DMS53 treated with DMSO at 0.1 percent for 48 hours (cell line): ENCODE data around the gene SETBP1.
A peak's percentile ranks its signal among the peaks of the same experiment; 100 is the strongest.

ENCODE experiments used
- DNase-seq: peaks from one replicate; lab custom pipeline; 2025; ENCODE audit not compliant: unreplicated experiment; lab: John Stamatoyannopoulos, UW

SETBP1 gene

DNA sequence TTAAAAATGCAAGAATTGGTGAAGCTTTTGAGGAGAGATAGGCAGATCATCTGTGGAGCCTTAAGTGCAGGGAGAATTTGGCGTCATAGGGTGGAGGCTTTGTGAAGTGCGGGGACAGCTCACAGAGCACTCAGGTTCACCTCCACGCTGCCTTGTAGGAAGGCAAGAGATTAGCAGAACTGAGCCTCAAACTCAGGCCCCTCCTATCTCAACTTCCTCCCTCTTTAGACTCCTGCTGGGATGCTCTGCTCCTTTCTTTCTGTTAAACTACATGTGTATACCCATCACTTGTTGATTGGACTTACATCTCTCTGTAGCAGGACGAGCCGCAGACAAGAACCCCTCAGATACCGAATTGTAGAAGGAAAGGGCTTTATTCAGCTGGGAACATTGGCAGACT lies 422.2 kb downstream of the SETBP1 start:
- DNase-seq, result no peak

DNA sequence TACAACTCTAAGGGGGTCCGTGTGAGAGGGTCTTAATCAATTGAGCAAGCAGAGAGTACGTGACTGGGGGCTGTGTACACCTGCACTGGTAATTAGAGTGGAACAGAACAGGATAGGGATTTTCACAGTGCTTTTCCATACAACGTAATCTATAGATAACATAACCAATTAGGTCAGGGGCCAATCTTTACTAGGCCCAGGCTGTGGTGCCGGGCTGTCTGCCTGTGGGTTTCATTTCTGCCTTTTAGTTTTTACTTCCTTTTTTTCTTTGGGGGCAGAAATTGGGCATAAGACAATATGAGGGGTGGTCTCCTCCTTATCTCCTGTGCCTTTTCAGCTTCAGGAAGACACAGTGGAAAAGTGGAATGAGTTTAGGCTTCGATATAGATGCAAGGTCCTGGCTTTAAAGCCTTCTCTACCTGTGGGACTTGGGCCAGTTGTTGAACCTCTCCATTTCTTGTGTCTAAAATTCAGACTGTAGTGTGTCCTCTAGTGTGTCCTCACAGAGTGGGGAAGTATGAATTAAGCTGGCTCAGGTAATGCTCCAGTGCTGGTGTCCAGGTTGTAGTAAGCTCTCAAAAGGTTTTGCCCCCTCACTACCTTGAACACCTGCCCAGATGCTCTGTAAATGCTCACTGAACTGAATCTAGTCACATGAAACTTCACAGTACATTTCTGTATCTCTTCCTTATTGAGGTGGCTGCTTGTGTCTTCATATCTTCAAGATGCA lies 422.8 kb downstream of the SETBP1 start:
- DNase-seq, result no peak

DNA sequence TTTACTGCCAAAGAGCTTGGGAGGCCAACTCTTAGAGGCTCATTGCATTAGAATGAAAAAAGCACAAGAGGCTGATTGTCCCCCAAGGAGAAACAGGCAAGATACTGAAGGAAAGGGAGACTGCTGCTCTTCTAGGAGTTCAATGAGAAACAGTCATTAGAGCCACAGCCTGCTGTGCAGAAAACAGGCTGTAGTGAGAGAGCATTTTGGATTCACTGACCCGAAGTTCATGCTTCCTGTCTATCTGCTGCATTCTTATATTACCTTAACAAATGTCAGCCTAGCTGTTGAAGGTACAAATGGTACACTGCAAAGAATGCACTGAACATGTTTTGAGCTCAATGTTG lies 423.3 kb downstream of the SETBP1 start:
- DNase-seq, result no peak

DNA sequence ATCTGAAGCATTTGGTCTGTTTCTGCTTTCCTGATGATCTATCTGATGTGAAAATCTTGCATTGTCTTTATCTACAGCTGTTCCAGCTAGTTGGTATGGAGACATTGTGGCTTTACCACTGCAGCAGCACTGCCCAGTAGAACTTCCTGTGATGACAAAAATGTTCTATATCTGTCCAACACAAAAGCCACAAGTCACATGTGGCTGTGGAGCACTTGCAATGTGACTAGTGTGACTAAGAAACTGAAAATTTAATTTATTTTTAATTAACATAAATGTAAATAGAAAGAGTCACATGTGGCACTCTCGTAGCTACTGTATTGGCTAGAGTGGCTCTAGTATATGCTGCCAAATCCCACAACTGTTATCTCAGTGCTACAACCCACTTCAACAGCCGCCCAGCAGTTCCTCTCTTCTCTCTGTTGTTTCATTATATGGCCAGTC lies 425.7 kb downstream of the SETBP1 start:
- DNase-seq, result no peak

DNA sequence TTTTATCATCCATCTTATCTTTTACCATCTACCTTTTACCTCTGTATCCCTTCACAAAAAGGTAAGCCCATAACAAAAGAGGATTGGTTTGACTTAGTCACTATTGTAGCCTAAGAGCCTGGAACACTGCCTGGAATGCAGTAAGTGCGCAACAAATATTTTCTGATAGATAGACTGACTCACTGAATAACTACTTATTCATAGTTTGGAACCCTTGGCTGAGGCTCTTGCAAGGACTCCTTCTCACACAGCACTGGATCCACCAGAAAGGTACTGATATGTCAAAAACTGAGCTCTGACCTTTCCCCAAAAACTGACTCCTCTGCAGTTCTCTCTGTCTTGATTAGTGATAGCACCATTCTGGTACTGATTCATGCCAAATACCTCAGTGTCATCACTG lies 426.7 kb downstream of the SETBP1 start:
- DNase-seq, result no peak

DNA sequence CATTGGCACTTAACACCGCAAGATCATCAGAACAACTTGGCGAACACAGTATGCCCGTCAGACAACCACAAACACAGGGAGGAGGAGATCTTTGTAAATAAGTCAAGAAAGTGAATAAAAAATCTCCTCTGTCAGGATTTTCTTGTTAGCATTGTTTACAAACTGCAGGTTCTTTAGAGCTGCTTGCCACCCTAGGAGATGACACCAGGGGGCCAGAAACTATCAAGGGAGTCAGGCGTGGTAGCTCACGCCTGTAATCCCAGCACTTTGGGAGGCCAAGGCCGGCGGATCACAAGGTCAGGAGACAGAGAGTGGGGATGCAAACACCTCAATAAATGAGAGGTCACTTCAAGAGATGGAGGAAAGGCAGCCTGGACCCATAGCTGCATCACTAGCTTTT lies 428.1 kb downstream of the SETBP1 start:
- DNase-seq, result no peak

DNA sequence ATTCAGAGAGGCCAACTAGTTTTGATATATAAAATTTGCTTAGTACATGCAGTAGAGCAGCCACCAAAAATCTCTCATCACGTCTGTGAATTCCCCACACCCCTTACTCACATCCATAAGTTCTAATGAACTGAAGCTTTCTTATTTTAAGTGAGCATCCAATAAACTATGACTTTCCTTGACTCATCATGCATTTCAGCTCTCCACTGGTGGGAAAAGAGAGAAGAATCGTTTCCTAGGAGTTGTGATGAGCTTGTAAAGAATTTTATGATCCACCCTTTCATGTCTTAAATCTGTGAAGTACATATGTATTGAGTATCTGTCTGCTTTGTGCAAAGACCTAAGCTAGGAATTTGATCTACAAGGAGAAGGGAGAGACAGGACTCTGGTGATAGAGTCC lies 428.6 kb downstream of the SETBP1 start:
- DNase-seq, result no peak

DNA sequence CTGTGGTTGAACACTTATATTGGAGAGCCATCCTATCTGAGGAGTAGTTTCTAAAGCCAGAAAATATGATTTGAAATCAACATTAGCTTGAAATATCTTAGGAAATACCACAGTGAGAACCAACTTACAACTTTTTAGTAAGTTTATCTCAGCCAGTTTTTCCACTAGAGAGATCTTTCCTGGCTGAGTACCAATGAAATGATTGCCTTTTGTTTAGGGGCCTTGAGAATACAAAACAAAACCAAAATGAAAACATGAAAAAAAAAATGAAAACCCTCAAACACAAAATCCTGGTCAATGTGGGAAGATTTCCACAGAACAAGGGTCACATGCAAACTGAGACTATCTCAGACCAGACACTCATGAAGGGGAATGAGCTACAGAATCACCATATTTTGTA lies 429.0 kb downstream of the SETBP1 start:
- no peak for DNase-seq

DNA sequence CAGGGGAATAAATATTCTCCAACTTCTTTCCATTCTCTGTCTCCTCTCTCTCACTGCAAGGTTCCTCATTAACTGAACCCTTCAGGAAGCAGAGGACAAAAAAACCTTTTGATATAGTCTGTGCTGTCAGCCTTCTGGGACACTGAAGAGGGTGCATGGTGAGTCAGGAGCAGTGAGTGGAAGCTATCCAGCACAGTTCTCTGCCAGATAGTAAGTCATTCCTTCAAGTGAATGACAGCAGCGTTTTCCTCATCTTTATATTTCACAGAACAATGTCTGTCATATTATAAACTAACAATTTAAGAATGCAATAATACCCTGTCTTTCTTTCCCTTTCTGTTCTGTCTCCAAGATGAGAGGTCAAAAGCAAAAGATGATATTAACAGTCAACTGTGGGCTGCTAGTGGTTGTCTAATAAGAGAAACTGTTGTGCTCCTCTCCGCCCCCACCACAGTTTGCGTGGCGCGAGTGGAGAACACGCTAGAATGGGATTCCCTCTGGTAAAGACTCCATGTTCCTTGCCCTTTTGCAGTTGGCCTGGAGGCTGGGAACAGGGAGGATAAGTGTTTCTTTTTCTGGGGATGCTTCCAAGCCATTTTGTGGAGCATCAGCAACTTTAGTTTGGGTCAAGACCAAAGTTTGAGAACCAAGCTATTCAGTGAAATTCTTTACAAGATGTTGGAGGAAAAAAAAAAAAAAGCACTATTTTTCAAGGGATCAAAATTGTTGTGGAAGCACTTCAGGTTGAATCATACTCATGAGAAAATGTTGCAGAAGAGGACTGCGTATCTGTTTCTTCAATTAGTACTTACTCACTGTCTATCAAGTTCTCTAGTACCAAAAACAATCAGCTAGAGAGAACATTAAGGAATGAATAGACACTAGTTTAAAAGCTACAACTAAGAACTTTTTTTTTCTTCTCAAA lies 430.2 kb downstream of the SETBP1 start:
- DNase-seq, result peak; percentile 5

DNA sequence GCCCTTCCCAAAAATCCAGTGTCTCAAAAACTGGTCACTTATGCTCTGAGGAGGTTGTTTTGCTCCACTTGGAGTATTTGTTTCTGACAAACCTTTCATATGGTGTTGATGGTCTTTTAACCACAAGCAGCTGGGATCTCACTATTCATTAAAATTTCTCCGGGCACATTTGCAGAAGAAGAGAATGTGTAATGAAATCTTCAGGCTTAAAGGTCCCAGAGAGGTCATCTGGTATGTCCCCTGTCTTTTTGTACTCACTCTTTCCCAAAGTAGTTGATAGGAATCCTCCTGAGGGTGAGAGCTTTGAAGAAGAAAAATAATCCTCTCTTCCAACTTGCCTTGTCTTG lies 430.8 kb downstream of the SETBP1 start:
- DNase-seq, result no peak

DNA sequence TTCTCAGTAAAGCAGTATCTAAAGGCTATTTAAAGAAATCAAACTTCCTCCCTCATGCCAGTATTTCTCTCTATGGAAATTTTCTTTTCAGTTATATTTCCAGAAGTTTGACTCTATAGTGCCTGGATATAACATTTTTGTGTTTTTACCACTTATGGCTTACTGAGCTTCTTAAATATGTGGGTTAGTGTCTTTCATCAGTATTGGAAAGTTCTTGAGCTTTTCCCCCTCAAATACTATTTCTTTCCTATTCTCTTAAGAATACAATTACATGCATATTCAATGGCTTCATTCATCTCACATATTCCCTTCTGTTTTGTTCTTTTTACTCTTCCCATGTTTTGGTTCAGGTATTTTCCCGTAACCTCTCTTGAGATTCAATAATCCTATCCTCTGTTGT lies 432.0 kb downstream of the SETBP1 start:
- no peak for DNase-seq

DNA sequence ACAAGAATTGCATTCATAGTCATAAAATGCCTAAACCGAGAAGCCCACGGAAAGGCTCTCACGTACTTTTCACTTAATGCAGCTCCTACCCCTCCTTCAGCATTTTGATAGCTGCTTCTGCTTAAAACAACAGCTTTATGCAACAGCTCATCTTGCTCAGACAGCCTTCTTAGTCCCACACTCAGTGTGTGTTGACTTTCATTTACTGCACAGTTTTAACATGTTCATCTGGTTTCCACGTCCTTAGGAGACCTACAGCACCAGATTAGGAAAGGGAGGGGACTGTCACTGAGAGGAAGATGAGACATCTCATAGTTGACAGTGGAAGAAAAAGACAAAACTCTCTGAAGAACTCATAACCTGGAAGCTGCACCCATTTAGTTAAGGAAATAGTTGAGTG lies 435.4 kb downstream of the SETBP1 start:
- no peak for DNase-seq
